Measurements from ENCODE around the gene SET. TPM values are rescaled to one million over a fixed set of nuclear protein-coding genes. Genes with fewer than 3 reads are reported as not detected.

Gene SET
- total and polyA plus RNA-seq, 2 of the 8 experiments (the other 6 are each of a cell fraction or from before 2014, with no cell fraction given), result 466 to 1,345 TPM

DNA sequence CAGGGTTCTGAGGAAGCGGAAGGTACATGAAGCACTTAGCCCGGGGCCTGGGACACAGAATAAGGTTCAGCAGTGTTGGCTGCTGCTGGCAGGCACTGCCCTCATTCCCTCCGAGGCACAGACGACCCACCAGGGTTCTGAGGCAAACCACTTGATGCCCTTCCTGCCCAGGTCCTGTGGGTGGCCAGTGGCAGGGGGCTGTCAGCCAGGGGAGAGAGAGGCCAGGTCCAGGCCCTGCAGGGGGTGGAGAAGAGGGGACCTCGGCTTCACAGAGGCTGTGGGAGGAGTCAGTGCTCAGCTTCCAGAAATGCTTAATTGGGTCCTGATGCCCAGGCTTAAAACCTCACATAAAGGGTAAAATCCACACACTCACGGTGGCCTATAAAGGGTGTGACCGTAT, 39.3 kb downstream of the SET start (continued):
- TF ChIP-seq NANOG (IDR thresholded peaks at IDR 0.05; ENCODE audit: insufficient read depth, low read depth, low read length, poor library complexity, severe bottlenecking), result no peak
- no peak for TF ChIP-seq SIX5 (IDR thresholded peaks at IDR 0.05; ENCODE audit: low read depth, low read length)
- no peak for TF ChIP-seq POLR2A (IDR thresholded peaks at IDR 0.05; ENCODE audit: control extremely low read depth in 1 of 2, low read depth in 2 of 2, low read length in 2 of 2)
- TF ChIP-seq, protein P1, sequence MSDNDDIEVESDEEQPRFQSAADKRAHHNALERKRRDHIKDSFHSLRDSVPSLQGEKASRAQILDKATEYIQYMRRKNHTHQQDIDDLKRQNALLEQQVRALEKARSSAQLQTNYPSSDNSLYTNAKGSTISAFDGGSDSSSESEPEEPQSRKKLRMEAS (IDR thresholded peaks at IDR 0.05), result no peak

Data from H1 (cell line).